WTC11 (cell line): ENCODE results near the gene HS6ST1.

ENCODE experiments used
- ATF2 ChIP-seq: sonication (generic); formaldehyde crosslinking; IDR thresholded peaks from 2 replicates; pipeline ENCODE4 v1.8.1; 2022; ENCODE audit warnings: low read depth, missing genetic modification reagents, borderline replicate concordance
- CREB1 ChIP-seq: sonication (generic); formaldehyde crosslinking; IDR thresholded peaks from 2 replicates; pipeline ENCODE4 v1.8.0; 2023; ENCODE audit warnings: mild to moderate bottlenecking, missing genetic modification reagents
- CREM ChIP-seq: sonication (generic); formaldehyde crosslinking; IDR thresholded peaks from 2 replicates; pipeline ENCODE4 v1.8.1; 2022; ENCODE audit warnings: mild to moderate bottlenecking, missing genetic modification reagents, moderate library complexity
- CTCF ChIP-seq: fragments of 200-600 bp; IDR thresholded peaks from 2 replicates; pipeline ENCODE4 v1.8.0; 2022; ENCODE audit warnings: antibody characterized with exemption
- ELF4 ChIP-seq: sonication (generic); formaldehyde crosslinking; IDR thresholded peaks from 2 replicates; pipeline ENCODE4 v1.8.1; 2022; ENCODE audit warnings: low read depth, mild to moderate bottlenecking, moderate library complexity, missing genetic modification reagents
- EMX1 ChIP-seq: fragments of 250-450 bp; sonication (Bioruptor Pico); IDR thresholded peaks from 2 replicates; pipeline ENCODE4 v1.8.0; 2021; ENCODE audit warnings: mild to moderate bottlenecking
- ESRRA ChIP-seq: sonication (generic); formaldehyde crosslinking; IDR thresholded peaks from 2 replicates; pipeline ENCODE4 v1.8.1; 2022; ENCODE audit warnings: mild to moderate bottlenecking, missing genetic modification reagents, borderline replicate concordance
- FOXJ3 ChIP-seq: sonication (generic); formaldehyde crosslinking; IDR thresholded peaks from 2 replicates; pipeline ENCODE4 v1.9.0; 2021; ENCODE audit warnings: missing genetic modification reagents, mild to moderate bottlenecking, borderline replicate concordance
- IRF1 ChIP-seq: sonication (generic); formaldehyde crosslinking; IDR thresholded peaks from 2 replicates; pipeline ENCODE4 v1.8.0; 2023; ENCODE audit warnings: missing genetic modification reagents
- MAX ChIP-seq: sonication (generic); formaldehyde crosslinking; IDR thresholded peaks from 2 replicates; pipeline ENCODE4 v1.8.0; 2022; ENCODE audit warnings: mild to moderate bottlenecking, missing genetic modification reagents
- TCF7 ChIP-seq: sonication (generic); formaldehyde crosslinking; IDR thresholded peaks from 2 replicates; pipeline ENCODE4 v1.8.0; 2022; ENCODE audit warnings: mild to moderate bottlenecking, low read depth, missing genetic modification reagents, moderate library complexity
- ZNF121 ChIP-seq: sonication (generic); formaldehyde crosslinking; IDR thresholded peaks from 2 replicates; pipeline ENCODE4 v1.8.0; 2023; ENCODE audit warnings: missing genetic modification reagents
- ZNF512 ChIP-seq: sonication (generic); formaldehyde crosslinking; IDR thresholded peaks from 2 replicates; pipeline ENCODE4 v1.8.1; 2022; ENCODE audit warnings: missing genetic modification reagents, borderline replicate concordance

- no peak for TF ChIP-seq ELF4 (CRISPR knock-in tag)
- no peak for TF ChIP-seq ATF2 (CRISPR knock-in tag)
- no peak for TF ChIP-seq CTCF
- no peak for TF ChIP-seq IRF1 (CRISPR knock-in tag)
- TF ChIP-seq ZNF512 (CRISPR knock-in tag), result no peak
- TF ChIP-seq CREB1, result no peak
- no peak for TF ChIP-seq TCF7 (CRISPR knock-in tag)
- TF ChIP-seq ESRRA (CRISPR knock-in tag), result no peak
- no peak for TF ChIP-seq MAX (CRISPR knock-in tag)
- no peak for TF ChIP-seq CREM (CRISPR knock-in tag)
- TF ChIP-seq EMX1 (CRISPR knock-in tag), result no peak
- no peak for TF ChIP-seq ZNF121 (CRISPR knock-in tag)
- no peak for TF ChIP-seq FOXJ3 (CRISPR knock-in tag)
Observed at GRCh38 chr2:128304715-128305554, 13.7 kb downstream of the HS6ST1 start.
